GM12801 (cell line): ENCODE data around the gene LRRC3B.

Experiments
- TF ChIP-seq, protein P1 (sequence below): IDR thresholded peaks from one replicate; pipeline ENCODE4 v1.5.1; 2011; ENCODE audit warnings: control low read depth; ENCODE audit not compliant: insufficient read length; ENCODE audit errors: extremely low read depth

LRRC3B gene

DNA sequence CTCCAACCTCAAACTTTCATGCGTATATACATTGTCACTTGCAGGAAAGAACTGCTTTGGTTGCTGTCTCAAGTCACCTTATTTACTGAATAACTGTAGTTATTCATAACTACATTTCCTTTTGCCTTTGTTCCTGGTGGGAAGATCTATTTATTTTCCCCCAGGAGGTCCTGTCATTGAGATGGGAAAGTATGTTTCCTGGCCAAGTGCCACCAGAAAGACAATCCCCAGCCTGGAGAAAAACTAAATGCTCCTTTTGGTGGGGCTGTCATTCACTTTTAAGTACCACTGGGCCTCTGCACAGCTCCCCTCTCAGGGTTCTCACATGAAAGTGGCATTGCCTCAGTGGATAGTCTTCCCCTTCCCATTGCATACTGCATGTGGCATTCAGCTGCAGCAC lies 59.8 kb downstream of the LRRC3B start:
- TF ChIP-seq, protein P1, sequence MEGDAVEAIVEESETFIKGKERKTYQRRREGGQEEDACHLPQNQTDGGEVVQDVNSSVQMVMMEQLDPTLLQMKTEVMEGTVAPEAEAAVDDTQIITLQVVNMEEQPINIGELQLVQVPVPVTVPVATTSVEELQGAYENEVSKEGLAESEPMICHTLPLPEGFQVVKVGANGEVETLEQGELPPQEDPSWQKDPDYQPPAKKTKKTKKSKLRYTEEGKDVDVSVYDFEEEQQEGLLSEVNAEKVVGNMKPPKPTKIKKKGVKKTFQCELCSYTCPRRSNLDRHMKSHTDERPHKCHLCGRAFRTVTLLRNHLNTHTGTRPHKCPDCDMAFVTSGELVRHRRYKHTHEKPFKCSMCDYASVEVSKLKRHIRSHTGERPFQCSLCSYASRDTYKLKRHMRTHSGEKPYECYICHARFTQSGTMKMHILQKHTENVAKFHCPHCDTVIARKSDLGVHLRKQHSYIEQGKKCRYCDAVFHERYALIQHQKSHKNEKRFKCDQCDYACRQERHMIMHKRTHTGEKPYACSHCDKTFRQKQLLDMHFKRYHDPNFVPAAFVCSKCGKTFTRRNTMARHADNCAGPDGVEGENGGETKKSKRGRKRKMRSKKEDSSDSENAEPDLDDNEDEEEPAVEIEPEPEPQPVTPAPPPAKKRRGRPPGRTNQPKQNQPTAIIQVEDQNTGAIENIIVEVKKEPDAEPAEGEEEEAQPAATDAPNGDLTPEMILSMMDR: no peak

DNA sequence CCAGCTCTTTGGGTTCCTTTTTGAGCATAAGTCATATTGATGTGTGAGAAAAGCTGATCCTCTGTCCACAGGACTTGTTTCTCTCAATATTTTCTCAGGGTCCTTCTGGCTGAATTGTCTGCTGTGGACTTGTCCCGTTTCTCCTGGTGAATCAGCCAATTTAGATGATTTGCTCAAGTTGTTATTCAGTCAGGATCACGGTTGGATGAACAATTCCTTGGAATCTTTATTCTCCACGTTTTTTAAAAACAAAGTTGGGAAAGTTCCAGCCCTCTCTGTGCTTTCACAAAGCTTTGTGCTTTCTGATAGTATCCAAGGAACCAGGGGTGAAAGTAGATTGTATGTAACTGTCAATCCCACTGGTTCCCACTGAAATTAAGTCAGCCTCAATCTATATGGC lies 61.3 kb downstream of the LRRC3B start:
- TF ChIP-seq, protein P1: no peak

DNA sequence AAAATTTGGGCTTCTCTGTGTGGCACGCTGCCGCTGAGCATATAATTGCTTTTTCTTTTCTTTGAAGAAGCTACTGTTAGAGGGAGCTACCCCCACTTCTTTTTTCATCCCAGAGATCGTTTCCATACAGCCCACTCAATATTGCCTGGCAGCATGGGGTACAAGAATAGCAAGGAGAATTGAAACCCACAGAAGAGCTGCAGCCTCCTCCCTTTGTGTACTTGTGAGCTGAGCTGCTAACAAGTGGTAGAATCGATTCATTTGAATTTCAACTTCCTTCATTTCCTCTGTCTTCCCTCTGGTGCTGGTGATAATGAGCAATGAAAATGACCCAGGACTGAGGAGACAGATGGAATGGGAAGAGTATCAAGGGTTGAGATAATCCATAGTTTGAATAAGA lies 64.9 kb downstream of the LRRC3B start:
- TF ChIP-seq, protein P1: no peak

DNA sequence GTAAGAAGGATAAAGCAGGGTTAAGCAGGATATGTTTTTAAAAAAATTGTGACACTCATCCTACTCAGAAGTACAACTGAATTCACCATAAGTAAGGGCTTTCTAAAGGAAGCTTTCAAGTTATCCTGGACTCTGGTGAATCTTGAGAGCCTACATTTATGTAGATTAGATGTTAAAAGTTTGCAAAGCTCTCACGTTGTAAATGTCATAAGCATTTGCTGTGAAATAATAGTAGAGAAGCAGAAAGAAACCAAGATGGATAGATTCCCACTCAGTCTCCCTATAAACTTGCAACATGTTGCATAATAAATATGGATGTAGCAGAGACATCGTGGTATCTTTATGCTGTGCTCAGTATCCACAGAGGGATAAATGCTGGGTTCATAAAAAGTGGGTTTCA lies 77.0 kb downstream of the LRRC3B start:
- TF ChIP-seq, protein P1: no peak

DNA sequence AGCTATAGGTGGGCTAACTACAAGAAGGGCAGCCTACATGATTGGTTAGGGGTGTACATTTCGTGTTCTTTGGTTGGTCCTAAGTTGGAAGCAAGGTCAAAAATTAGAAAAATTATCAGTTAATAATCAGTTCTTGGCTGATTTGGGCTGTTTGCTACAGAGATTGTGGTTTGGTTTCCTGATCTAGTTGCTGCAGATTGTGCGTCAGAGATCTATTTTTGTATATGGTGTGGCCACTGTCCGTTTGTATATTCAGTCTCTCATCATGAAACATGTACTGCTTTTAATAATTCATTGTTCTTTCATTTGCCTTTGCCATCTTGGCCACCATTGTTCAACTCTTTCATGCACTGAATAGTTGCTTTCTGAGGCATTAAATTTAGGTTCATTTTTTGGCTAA lies 80.9 kb downstream of the LRRC3B start:
- TF ChIP-seq, protein P1: no peak

DNA sequence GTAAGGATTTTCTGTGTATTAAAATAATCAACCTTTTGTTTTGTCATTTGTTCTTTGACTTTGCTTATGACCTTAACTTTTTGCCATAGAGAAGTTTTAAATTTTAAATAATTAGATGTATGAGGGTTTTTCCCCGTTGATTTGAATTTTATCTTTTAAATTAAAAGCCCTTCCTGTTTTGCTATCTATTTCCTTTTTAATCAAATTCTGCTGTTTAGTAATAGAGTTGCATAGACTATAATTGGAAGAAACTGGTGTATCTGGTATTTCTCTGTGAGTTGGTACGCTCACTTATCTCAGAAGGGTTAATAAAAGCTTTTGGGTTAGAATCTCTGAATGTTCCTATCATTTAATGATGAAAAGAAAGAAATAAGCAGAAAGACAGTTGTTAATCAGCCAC lies 82.2 kb downstream of the LRRC3B start:
- TF ChIP-seq, protein P1: no peak

DNA sequence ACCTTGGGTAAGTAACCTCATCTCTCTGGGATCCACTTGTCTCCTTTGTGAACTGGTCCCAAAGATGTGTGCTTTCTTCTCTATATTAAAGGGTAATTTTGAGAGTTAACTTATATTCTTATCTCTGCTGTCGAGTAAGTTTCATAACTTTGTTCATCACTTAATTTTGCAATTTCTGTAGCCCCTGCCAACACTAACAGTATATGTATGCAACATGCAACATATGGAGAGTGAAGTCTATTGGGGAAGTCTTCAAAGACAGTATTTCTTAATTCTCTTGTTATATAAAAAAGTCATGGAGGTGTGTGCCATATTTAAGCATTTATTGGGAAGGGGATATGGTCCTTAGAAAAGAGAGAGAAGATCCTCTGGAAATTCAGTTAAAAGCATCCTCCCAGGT lies 85.9 kb downstream of the LRRC3B start:
- TF ChIP-seq, protein P1: no peak
